ENCODE measurements around the gene CCDC197.

DNA sequence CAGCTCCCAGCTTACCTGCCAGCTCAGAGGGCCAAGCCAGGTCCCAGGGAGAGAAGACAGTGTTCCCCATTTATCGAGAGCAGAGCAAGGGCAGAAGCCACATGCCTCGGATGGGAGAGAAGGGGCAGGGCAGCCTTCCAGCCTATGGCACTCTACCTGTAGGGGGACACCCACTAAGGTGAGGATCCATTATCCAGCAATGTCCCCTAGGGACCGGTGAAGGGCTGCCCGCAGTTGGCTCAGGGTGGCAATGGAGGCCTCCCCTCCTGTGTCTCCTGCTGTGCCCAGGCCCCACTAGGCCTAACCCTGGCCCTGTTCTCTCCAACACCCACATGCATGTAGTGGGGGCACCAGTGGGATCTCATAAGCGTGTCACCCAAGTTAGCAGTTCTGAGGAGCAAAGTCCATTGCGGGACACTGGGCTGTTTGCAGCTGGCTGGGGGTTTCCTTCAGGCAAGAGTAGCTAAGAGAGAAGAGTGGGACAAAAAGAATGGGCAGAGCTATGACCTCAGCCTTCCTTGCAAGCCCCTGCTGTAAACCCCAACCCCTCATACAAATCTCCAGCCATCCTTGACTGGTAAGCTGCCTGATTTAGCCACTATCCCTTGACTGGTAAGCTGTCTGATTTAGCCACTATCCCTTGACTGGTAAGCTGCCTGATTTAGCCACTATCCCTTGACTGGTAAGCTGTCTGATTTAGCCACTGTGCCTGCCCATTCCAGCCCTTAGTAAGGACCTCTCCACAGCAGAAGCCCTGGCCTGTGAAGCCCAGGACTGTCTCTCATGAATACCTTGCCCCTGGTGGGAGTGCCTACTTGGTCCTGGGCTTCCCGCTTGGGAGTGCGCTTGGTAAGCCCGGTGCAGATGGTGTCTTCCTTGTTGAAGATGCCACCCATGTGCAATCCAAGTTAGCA, 15.5 kb upstream of the CCDC197 start:
- TF ChIP-seq CTCF (IDR thresholded peaks at IDR 0.05) (no peak), POLR2A (IDR thresholded peaks at IDR 0.05) (no peak)

All from body of pancreas (tissue), 4 donors.